Suppressor macrophage (primary cell): ENCODE results near the gene PMVK.

Source experiments
- DNase-seq, 4 experiments: peaks; one replicate each; pipeline ENCODE4 v3.0.0-alpha.2; 2020 to 2022

PMVK gene

GRCh38 chr1:154877370-154877974 is 59.0 kb downstream of the PMVK start:
- DNase-seq: no peak

- DNase-seq: no peak
Measured at GRCh38 chr1:154876842-154877369, 59.6 kb downstream of the PMVK start.
